HCT116 (cell line): ENCODE data around the gene SPHK1. TPM values are rescaled to one million over a fixed set of nuclear protein-coding genes. Genes with fewer than 3 reads are reported as not detected.

Source experiments
- ATAC-seq: fragments of 200-7000 bp; cut with Tn5 transposase; 2 replicates; pipeline ENCODE4 v1.9.1; 2020; ENCODE audit warnings: mild to moderate bottlenecking, moderate library complexity
- BruUV-seq: library from RNA; stranded (reverse); fragments of 400-500 nt; replicated peaks from 2 replicates; lab custom pipeline; 2021; lab: Mats Ljungman, UMichigan
- CTCF ChIA-PET: fragments of 300-600 bp; sonication (Branson Sonifier 250); formaldehyde crosslinking; loops from one replicate; lab custom pipeline; 2021; ENCODE audit warnings: antibody characterized with exemption; lab: Charles Lee
- POLR2A ChIA-PET: fragments of 300-600, 350-600 bp; sonication (Branson Sonifier 250); formaldehyde crosslinking; loops from one replicate; lab custom pipeline; 2021; ENCODE audit warnings: antibody characterized with exemption; lab: Charles Lee
- RAD21 ChIA-PET, 2 experiments: fragments of 300-600 bp; sonication (Branson Sonifier 250); formaldehyde crosslinking; loops; one replicate each; lab custom pipeline; 2023; ENCODE audit warnings: low total read pairs in 2 of 2; ENCODE audit not compliant: uncharacterized antibody in 2 of 2, unreplicated experiment in 2 of 2, low non-redundant PET in 1 of 2; lab: Charles Lee
- DNase-seq: peaks from one replicate; pipeline ENCODE4 v3.0.0-alpha.2; 2010; ENCODE audit warnings: low read depth, low spot score
- H2AFZ ChIP-seq: fragments of 200-600 bp; shearing (Covaris generic), sonication (generic); 2 replicates; pipeline ENCODE4 v1.6.1; 2017; ENCODE audit warnings: low read depth, mixed run types, mixed read lengths, antibody characterized with exemption, low read length; ENCODE audit not compliant: poor library complexity, severe bottlenecking
- H3K27ac ChIP-seq: 2 replicates; pipeline ENCODE4 v1.5.1; 2012; ENCODE audit warnings: low read depth, low read length
- H3K27me3 ChIP-seq: fragments of 200-600 bp; sonication (generic); 2 replicates; pipeline ENCODE4 v1.6.1; 2016; ENCODE audit warnings: mixed run types, low read length, mixed read lengths; ENCODE audit not compliant: insufficient read depth
- H3K36me3 ChIP-seq, 2 experiments: fragments of 200-500 bp in 1 of 2; fragments of 200-600 bp in 1 of 2; sonication (Bioruptor generic) in 1 of 2; sonication (generic) in 1 of 2; 2 replicates each; pipeline versions ENCODE4 v1.5.1 to v1.6.1; 2014 to 2016; ENCODE audit warnings: low read length in 2 of 2, inconsistent platforms in 1 of 2, mixed read lengths in 1 of 2, mixed run types in 1 of 2; ENCODE audit not compliant: insufficient read depth in 2 of 2, control insufficient read depth in 1 of 2
- H3K4me1 ChIP-seq, 2 experiments: fragments of 200-600 bp in 1 of 2; sonication (generic) in 1 of 2; 2 replicates each; pipeline versions ENCODE4 v1.5.1 to v1.6.1; 2012 to 2017; ENCODE audit warnings: low read length in 2 of 2, inconsistent platforms in 1 of 2, mild to moderate bottlenecking in 1 of 2, mixed read lengths in 1 of 2, mixed run types in 1 of 2, moderate library complexity in 1 of 2; ENCODE audit not compliant: insufficient read depth in 2 of 2, control insufficient read depth in 1 of 2
- H3K4me2 ChIP-seq: fragments of 200-600 bp; sonication (generic); 2 replicates; pipeline ENCODE4 v1.6.1; 2017; ENCODE audit warnings: mixed run types, low read length, mixed read lengths
- H3K4me3 ChIP-seq, 2 experiments: fragments of 200-600 bp in 1 of 2; sonication (generic) in 1 of 2; replicated peaks in 1 of 2; 2 replicates each; pipeline ENCODE4 v1.5.1; 2011 to 2016; ENCODE audit warnings: low read length in 2 of 2, control low read depth in 1 of 2, low read depth in 1 of 2, mild to moderate bottlenecking in 1 of 2, mixed read lengths in 1 of 2, mixed run types in 1 of 2
- H3K79me2 ChIP-seq: fragments of 200-600 bp; sonication (generic); 2 replicates; pipeline ENCODE4 v1.6.1; 2017; ENCODE audit warnings: mild to moderate bottlenecking, mixed run types, low read length, moderate library complexity, mixed read lengths; ENCODE audit not compliant: insufficient read depth
- H3K9ac ChIP-seq: fragments of 200-600 bp; sonication (generic); 2 replicates; pipeline ENCODE4 v1.6.1; 2016; ENCODE audit warnings: low read length, mixed read lengths
- H3K9me2 ChIP-seq: fragments of 200-600 bp; sonication (generic), shearing (Covaris generic); 2 replicates; pipeline ENCODE4 v1.6.1; 2017; ENCODE audit warnings: mixed run types, mild to moderate bottlenecking, moderate library complexity; ENCODE audit not compliant: insufficient read depth
- H3K9me3 ChIP-seq, 2 experiments: fragments of 200-500 bp in 1 of 2; fragments of 200-600 bp in 1 of 2; sonication (Bioruptor generic) in 1 of 2; sonication (generic) in 1 of 2; 2 replicates each; pipeline ENCODE4 v1.6.1; 2014 to 2017; ENCODE audit warnings: low read length in 2 of 2, mixed read lengths in 2 of 2, inconsistent platforms in 1 of 2, low read depth in 1 of 2, mild to moderate bottlenecking in 1 of 2, mixed run types in 1 of 2, moderate library complexity in 1 of 2; ENCODE audit not compliant: control insufficient read depth in 1 of 2, insufficient read depth in 1 of 2
- H4K20me1 ChIP-seq: fragments of 200-600 bp; sonication (generic), shearing (Covaris generic); 2 replicates; pipeline ENCODE4 v1.6.1; 2017; ENCODE audit warnings: mixed run types, mild to moderate bottlenecking, moderate library complexity; ENCODE audit not compliant: insufficient read depth
- CBX3 ChIP-seq: IDR thresholded peaks from 2 replicates; pipeline ENCODE4 v1.6.1; 2012; ENCODE audit warnings: low read depth
- EGR1 ChIP-seq: IDR thresholded peaks from 2 replicates; pipeline ENCODE4 v1.6.1; 2012; ENCODE audit warnings: low read depth
- EZH2 ChIP-seq: fragments of 200-600 bp; sonication (generic); IDR thresholded peaks from 2 replicates; pipeline ENCODE4 v1.6.1; 2017; ENCODE audit warnings: antibody characterized with exemption, mixed run types
- EZH2phosphoT487 ChIP-seq: fragments of 200-600 bp; IDR thresholded peaks from 2 replicates; pipeline ENCODE4 v1.6.1; 2018; ENCODE audit warnings: antibody characterized with exemption, borderline replicate concordance
- FOSL1 ChIP-seq: IDR thresholded peaks from 2 replicates; pipeline ENCODE4 v1.6.1; 2012; ENCODE audit warnings: low read depth
- JUND ChIP-seq: IDR thresholded peaks from 2 replicates; pipeline ENCODE4 v1.6.1; 2012
- MAX ChIP-seq: IDR thresholded peaks from 2 replicates; pipeline ENCODE4 v1.6.1; 2012
- POLR2A ChIP-seq: IDR thresholded peaks from 2 replicates; pipeline ENCODE4 v1.7.0; 2011; ENCODE audit warnings: borderline replicate concordance; ENCODE audit not compliant: insufficient read depth, insufficient read length; ENCODE audit errors: extremely low read depth
- POLR2AphosphoS5 ChIP-seq: IDR thresholded peaks from 2 replicates; pipeline ENCODE4 v1.6.1; 2011; ENCODE audit warnings: mild to moderate bottlenecking, low read depth, low read length, moderate library complexity
- REST ChIP-seq: IDR thresholded peaks from 2 replicates; pipeline ENCODE4 v1.6.1; 2012; ENCODE audit warnings: low read depth
- SIN3A ChIP-seq: IDR thresholded peaks from 2 replicates; pipeline ENCODE4 v1.6.1; 2012; ENCODE audit warnings: low read depth
- TCF7L2 ChIP-seq: IDR thresholded peaks from 2 replicates; pipeline ENCODE4 v1.7.0; 2011; ENCODE audit warnings: borderline replicate concordance, inconsistent platforms; ENCODE audit not compliant: insufficient read depth, insufficient read length; ENCODE audit errors: extremely low read depth
- ZBTB33 ChIP-seq: IDR thresholded peaks from 2 replicates; pipeline ENCODE4 v1.6.1; 2011; ENCODE audit warnings: mild to moderate bottlenecking, low read length, moderate library complexity; ENCODE audit not compliant: insufficient replicate concordance; ENCODE audit errors: extremely low read depth
- ZFX ChIP-seq: fragments of 450-650 bp; IDR thresholded peaks from 2 replicates; pipeline ENCODE4 v1.6.1; 2017
- intact Hi-C: fragments of 100-400 bp; cut with micrococcal nuclease; formaldehyde crosslinking; loops from 2 replicates; pipeline ENCODE4 v1.10.0; 2022
- total RNA-seq: library from RNA; stranded (reverse); gene quantifications from one replicate; pipeline ENCODE4 v1.2.1, GENCODE V29; 2021; ENCODE audit not compliant: unreplicated experiment

The SPHK1 gene
- total RNA-seq, 1 experiment from 2014 or later: 4.6 TPM

- peaks cover 0 to 4% of the 10 kb centered on the region in 2 experiments; a peak in 1 of 4 replicates for H3K36me3 ChIP-seq
- TF ChIP-seq JUND: no peak
- TF ChIP-seq EGR1: no peak
- TF ChIP-seq ZFX: no peak
- no peak for TF ChIP-seq REST
- no peak for TF ChIP-seq POLR2AphosphoS5
- no peak for TF ChIP-seq SIN3A
- H3K79me2 ChIP-seq: peaks cover 88% of the 10 kb centered on the region
- H3K27ac ChIP-seq: no peak overlapping the region
- no peak overlapping the region for H3K9ac ChIP-seq
- ATAC-seq: no peak
- H3K9me2 ChIP-seq: no peaks in the 10 kb centered on the region
- H3K4me2 ChIP-seq: no peak overlapping the region
- intact Hi-C loops: no loop called here
- ChIA-PET POLR2A (no interaction called here), RAD21 (no interaction called here), CTCF (no interaction called here)
- peaks cover 0 to 4% of the 10 kb centered on the region in 2 experiments; a peak in 1 of 4 replicates for H3K4me1 ChIP-seq
- no peaks in the 10 kb centered on the region for H3K9me3 ChIP-seq
- peaks cover 4% of the 10 kb centered on the region; the same call in 1 of the 2 replicates for H4K20me1 ChIP-seq
- DNase-seq: no peak
- no TSS peak for BruUV-seq
- no peaks in the 10 kb centered on the region for H3K27me3 ChIP-seq
- no peak overlapping the region for H3K4me3 ChIP-seq
- H2AFZ ChIP-seq: no peak overlapping the region
These were observed 36.6 kb downstream of the SPHK1 start for GRCh38 chr17:76421044-76421407.

GRCh38 chr17:76422406-76422805, 38.0 kb downstream of the SPHK1 start:
- no TSS peak for BruUV-seq
- H3K9ac ChIP-seq: no peak overlapping the region
- H3K79me2 ChIP-seq: peaks cover 88% of the 10 kb centered on the region
- no peak overlapping the region for H3K4me3 ChIP-seq
- H3K9me2 ChIP-seq: no peaks in the 10 kb centered on the region
- intact Hi-C loops: no loop called here
- peaks cover 0 to 3% of the 10 kb centered on the region in 2 experiments; a peak in 1 of 4 replicates for H3K36me3 ChIP-seq
- no peaks in the 10 kb centered on the region for H3K9me3 ChIP-seq
- H3K27ac ChIP-seq: no peak overlapping the region
- no peaks in the 10 kb centered on the region for H3K27me3 ChIP-seq
- peaks cover 0 to 4% of the 10 kb centered on the region in 2 experiments; a peak in 1 of 4 replicates for H3K4me1 ChIP-seq
- no peak overlapping the region for H2AFZ ChIP-seq
- no peak overlapping the region for H3K4me2 ChIP-seq
- TF ChIP-seq ZFX (no peak), EZH2phosphoT487 (no peak), POLR2AphosphoS5 (no peak), TCF7L2 (no peak), MAX (no peak), CBX3 (no peak), EGR1 (no peak), POLR2A (no peak), SIN3A (no peak), EZH2 (no peak), ZBTB33 (no peak), FOSL1 (no peak)
- DNase-seq: no peak
- H4K20me1 ChIP-seq: peaks cover 4% of the 10 kb centered on the region; the same call in 1 of the 2 replicates
- RAD21 ChIA-PET: no interaction called here
- no peak for ATAC-seq
- POLR2A ChIA-PET: interaction anchor here (0.6 kb wide), 1 partner anchor 57 kb away, joined by 3 read pairs; no protein-coding TSS in a partner anchor
- CTCF ChIA-PET: no interaction called here
